ENCODE data around the gene RABGAP1L.
"Not testable (repeated sequence)": the region's sequence is repeated elsewhere in the genome, so short reads cannot be mapped to it uniquely, and the experiment has no call there.

RABGAP1L gene

DNA sequence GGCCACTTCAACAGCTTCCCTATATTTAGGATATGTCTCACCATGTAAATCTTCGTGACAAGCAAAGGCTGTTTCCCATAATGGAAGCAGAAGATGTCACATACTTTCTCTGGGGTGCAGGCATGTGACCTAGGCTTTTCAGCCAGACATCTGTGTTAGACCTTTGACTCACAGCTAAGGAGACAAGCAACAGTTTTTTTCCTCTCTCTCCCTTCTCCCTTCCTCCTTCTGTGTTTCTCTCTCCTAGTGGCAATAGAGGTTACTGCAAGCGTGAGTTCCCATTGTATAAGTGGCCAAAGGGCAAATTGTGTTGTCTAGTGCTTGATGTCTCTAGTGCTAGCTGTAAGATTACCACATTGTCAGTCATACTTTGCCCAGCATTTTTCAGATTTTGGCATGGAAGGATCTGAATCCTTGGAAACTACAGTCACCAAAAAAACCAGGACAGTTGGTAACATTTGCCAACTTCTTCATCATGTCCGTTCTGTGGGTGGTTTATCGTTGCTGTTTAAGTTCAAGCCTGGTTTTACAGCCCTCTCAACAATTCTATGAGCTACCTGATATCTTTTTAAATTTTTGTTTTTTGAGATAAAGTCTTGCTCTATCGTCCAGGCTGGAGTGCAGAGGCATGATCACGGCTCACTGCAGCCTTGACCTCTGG lies 44.4 kb upstream of the RABGAP1L start:
- Histone ChIP-seq H3K27me3 (ENCODE audit: insufficient read depth, low read depth) (no peaks in the 10 kb centered on the region), H3K4me1 (ENCODE audit: low read depth, poor library complexity, severe bottlenecking) (no peaks in the 10 kb centered on the region), H4K20me1 (ENCODE audit: insufficient read depth) (no peaks in the 10 kb centered on the region), H3K4me2 (no peak overlapping the region), H3K4me3 (IDR thresholded peaks at IDR 0.05; ENCODE audit: insufficient read depth, low read depth, low read length) (no peak overlapping the region), H3K27ac (no peak overlapping the region), H3K79me2 (ENCODE audit: insufficient read depth, low read depth) (no peaks in the 10 kb centered on the region), H3K36me3 (ENCODE audit: insufficient read depth) (no peaks in the 10 kb centered on the region), H3K9ac (no peak overlapping the region), H2AFZ (ENCODE audit: low read depth) (no peak overlapping the region)
- TF ChIP-seq, protein P1, sequence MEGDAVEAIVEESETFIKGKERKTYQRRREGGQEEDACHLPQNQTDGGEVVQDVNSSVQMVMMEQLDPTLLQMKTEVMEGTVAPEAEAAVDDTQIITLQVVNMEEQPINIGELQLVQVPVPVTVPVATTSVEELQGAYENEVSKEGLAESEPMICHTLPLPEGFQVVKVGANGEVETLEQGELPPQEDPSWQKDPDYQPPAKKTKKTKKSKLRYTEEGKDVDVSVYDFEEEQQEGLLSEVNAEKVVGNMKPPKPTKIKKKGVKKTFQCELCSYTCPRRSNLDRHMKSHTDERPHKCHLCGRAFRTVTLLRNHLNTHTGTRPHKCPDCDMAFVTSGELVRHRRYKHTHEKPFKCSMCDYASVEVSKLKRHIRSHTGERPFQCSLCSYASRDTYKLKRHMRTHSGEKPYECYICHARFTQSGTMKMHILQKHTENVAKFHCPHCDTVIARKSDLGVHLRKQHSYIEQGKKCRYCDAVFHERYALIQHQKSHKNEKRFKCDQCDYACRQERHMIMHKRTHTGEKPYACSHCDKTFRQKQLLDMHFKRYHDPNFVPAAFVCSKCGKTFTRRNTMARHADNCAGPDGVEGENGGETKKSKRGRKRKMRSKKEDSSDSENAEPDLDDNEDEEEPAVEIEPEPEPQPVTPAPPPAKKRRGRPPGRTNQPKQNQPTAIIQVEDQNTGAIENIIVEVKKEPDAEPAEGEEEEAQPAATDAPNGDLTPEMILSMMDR (conservative IDR thresholded peaks at IDR 0.05; ENCODE audit: low read depth, low read length), result peak; percentile 88

DNA sequence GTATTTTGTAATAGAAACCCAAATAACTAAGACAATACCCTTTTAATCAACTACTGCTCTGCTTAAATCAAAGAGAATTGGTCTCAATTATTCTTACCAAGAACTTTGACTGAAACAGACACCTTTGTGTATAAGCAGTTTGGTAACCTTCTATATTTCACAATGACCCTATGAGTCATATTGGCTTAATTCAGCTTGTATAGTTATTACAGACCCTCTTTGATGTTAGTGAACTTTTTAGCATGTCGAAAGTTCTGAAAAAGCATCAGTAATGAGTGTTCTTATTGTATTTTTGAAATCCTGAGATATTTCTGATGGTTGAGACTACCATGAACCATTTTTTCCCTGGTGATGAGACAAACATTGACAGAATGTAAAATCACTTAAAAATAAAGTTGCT lies 43.3 kb upstream of the RABGAP1L start:
- H3K27me3 ChIP-seq (ENCODE audit: insufficient read depth, low read depth), result no peaks in the 10 kb centered on the region
- no peaks in the 10 kb centered on the region for H4K20me1 ChIP-seq (ENCODE audit: insufficient read depth)
- no peak overlapping the region for H3K4me2 ChIP-seq
- H3K27ac ChIP-seq, result no peak overlapping the region
- H3K79me2 ChIP-seq (ENCODE audit: insufficient read depth, low read depth), result no peaks in the 10 kb centered on the region
- no peak overlapping the region for H2AFZ ChIP-seq (ENCODE audit: low read depth)
- no peaks in the 10 kb centered on the region for H3K4me1 ChIP-seq (ENCODE audit: low read depth, poor library complexity, severe bottlenecking)
- no peak overlapping the region for H3K9ac ChIP-seq
- H3K4me3 ChIP-seq (IDR thresholded peaks at IDR 0.05; ENCODE audit: insufficient read depth, low read depth, low read length), result no peak overlapping the region
- TF ChIP-seq, protein P1 (conservative IDR thresholded peaks at IDR 0.05; ENCODE audit: low read depth, low read length), result no peak
- H3K36me3 ChIP-seq (ENCODE audit: insufficient read depth), result no peaks in the 10 kb centered on the region

DNA sequence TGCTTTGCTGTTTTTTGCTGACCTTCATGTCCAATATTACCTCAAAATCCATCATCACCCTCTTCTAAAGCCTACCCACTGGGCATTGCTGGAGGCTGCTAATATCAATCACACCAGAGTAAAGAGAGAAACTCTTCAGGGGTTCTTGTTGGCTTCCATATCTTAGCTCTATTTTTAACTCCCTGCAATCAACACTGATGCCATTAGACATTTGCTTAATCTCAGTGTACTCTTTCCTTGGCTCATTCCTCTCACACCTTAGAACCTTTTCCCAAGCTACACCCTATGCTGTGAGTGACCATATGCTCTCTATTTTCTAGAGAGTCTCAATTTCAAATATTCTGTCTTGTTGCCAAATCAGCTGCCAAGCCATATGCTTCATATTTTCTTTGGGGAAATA lies 40.6 kb upstream of the RABGAP1L start:
- H3K4me1 ChIP-seq (ENCODE audit: low read depth, poor library complexity, severe bottlenecking), result no peaks in the 10 kb centered on the region
- no peak overlapping the region for H3K9ac ChIP-seq
- H3K27ac ChIP-seq, result no peak overlapping the region
- no peak overlapping the region for H2AFZ ChIP-seq (ENCODE audit: low read depth)
- no peaks in the 10 kb centered on the region for H4K20me1 ChIP-seq (ENCODE audit: insufficient read depth)
- TF ChIP-seq, protein P1 (conservative IDR thresholded peaks at IDR 0.05; ENCODE audit: low read depth, low read length), result no peak
- no peaks in the 10 kb centered on the region for H3K79me2 ChIP-seq (ENCODE audit: insufficient read depth, low read depth)
- H3K27me3 ChIP-seq (ENCODE audit: insufficient read depth, low read depth), result peaks cover 2% of the 10 kb centered on the region; the same call in 1 of the 2 replicates
- H3K4me3 ChIP-seq (IDR thresholded peaks at IDR 0.05; ENCODE audit: insufficient read depth, low read depth, low read length), result no peak overlapping the region
- no peaks in the 10 kb centered on the region for H3K36me3 ChIP-seq (ENCODE audit: insufficient read depth)
- H3K4me2 ChIP-seq, result no peak overlapping the region

DNA sequence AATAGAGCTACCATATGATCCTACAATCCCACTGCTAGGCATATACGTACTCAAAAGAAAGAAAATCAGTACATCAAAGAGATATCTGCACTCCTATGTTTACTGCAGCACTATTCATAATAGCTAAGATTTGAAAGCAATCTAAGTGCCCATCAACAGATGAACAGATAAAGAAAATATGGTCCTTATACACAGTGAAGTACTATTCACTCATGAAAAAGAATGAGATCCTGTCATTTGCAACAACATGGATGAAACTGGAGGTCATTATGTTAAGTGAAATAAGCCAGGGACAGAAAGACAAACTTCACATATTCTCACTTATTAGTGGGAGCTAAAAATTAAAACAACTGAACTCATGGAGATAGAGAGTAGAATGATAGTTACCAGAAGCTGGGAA lies 37.0 kb upstream of the RABGAP1L start:
- not testable (repeated sequence) for H2AFZ ChIP-seq (ENCODE audit: low read depth); H3K27ac ChIP-seq; H4K20me1 ChIP-seq (ENCODE audit: insufficient read depth); H3K4me1 ChIP-seq (ENCODE audit: low read depth, poor library complexity, severe bottlenecking); H3K4me2 ChIP-seq; H3K27me3 ChIP-seq (ENCODE audit: insufficient read depth, low read depth); H3K9ac ChIP-seq; H3K36me3 ChIP-seq (ENCODE audit: insufficient read depth); H3K4me3 ChIP-seq (IDR thresholded peaks at IDR 0.05; ENCODE audit: insufficient read depth, low read depth, low read length); H3K79me2 ChIP-seq (ENCODE audit: insufficient read depth, low read depth)

DNA sequence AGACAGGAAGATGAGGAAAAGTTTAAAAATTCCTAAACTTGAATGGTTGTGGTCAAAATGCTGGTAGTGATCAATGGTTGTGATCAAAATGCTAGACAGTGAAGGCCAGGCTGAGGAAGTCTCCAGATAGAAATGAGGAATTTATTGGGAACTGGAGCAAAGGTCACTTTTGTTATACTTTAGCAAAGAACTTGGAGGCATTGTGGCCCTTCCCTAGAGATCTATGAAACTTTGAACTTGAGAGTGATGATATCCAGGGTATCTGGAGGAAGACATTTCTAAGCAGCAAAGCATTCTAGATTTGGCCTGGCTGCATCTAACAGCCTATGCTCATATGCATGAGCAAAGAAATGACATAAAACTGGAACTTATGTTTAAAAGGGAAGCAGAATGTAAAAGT lies 35.5 kb upstream of the RABGAP1L start:
- no peaks in the 10 kb centered on the region for H4K20me1 ChIP-seq (ENCODE audit: insufficient read depth)
- no peak overlapping the region for H3K9ac ChIP-seq
- H3K36me3 ChIP-seq (ENCODE audit: insufficient read depth), result no peaks in the 10 kb centered on the region
- H3K79me2 ChIP-seq (ENCODE audit: insufficient read depth, low read depth), result no peaks in the 10 kb centered on the region
- H3K4me1 ChIP-seq (ENCODE audit: low read depth, poor library complexity, severe bottlenecking), result no peaks in the 10 kb centered on the region
- no peak overlapping the region for H2AFZ ChIP-seq (ENCODE audit: low read depth)
- no peak overlapping the region for H3K4me2 ChIP-seq
- TF ChIP-seq, protein P1 (conservative IDR thresholded peaks at IDR 0.05; ENCODE audit: low read depth, low read length), result no peak
- peaks cover 2% of the 10 kb centered on the region; the same call in 1 of the 2 replicates for H3K27me3 ChIP-seq (ENCODE audit: insufficient read depth, low read depth)
- no peak overlapping the region for H3K27ac ChIP-seq
- no peak overlapping the region for H3K4me3 ChIP-seq (IDR thresholded peaks at IDR 0.05; ENCODE audit: insufficient read depth, low read depth, low read length)

DNA sequence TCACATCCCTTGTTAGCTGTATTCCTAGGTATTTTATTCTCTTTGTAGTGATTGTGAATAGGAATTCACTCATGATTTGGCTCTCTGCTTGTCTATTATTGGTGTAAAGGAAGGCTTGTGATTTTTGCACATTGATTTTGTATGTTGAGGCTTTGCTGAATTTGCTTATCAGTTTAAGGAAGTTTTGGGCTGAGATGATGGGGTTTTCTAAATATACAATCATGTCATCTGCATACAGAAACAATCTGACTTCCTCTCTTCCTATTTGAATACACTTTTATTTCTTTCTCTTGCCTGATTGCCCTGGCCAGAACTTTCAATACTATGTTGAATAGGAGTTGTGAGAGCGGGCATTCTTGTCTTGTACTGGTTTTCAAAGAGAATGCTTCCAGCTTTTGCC lies 32.1 kb upstream of the RABGAP1L start:
- not testable (repeated sequence) for H3K4me1 ChIP-seq (ENCODE audit: low read depth, poor library complexity, severe bottlenecking); H3K4me3 ChIP-seq (IDR thresholded peaks at IDR 0.05; ENCODE audit: insufficient read depth, low read depth, low read length); H3K79me2 ChIP-seq (ENCODE audit: insufficient read depth, low read depth); H4K20me1 ChIP-seq (ENCODE audit: insufficient read depth); H3K27me3 ChIP-seq (ENCODE audit: insufficient read depth, low read depth); H3K9ac ChIP-seq; H3K36me3 ChIP-seq (ENCODE audit: insufficient read depth); H3K27ac ChIP-seq; H2AFZ ChIP-seq (ENCODE audit: low read depth); H3K4me2 ChIP-seq
